ENCODE measurements around the gene ATP8A2.

Gene ATP8A2

DNA sequence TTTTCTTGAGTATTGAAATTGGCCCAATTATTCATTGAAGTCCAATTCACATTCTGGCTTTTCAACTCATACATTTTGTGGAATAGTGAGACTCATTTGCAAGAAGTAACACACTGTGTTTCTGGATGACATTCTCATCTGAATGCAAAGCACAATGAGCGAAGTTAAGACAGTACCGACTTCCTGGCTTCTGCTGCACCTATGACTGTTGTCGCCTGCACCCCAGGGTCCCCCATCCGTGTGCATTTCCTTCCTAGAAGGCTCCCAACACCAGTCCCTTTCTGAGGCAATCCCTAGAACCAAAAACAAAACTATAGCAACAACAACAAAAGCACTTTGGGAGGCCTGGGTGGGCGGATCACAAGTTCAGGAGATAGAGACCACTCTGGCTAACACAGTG, 496.7 kb downstream of the ATP8A2 start:
- DNase-seq, result no peak

DNA sequence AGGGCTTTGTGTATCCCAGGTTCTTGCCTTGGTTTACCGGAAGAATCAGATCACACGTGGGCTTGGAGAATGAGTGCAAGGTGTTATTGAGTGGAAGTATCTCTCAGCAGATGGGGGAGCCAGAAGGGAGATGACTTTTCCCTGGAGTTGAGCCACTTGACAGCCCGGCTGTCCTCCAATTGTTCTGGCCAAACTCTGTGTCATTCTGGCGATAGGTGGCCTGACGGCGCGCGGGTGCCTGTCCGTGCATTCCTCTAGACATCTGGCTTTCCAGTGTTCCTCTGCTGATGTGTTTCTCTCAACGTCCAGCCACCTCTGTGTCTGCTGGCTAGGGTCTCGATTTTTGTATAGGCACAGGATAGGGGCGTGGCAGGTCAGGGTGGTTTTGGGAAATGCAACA, 498.2 kb downstream of the ATP8A2 start:
- no peak for DNase-seq

GRCh38 chr13:25871389-25872125, 499.8 kb downstream of the ATP8A2 start:
- no peak for DNase-seq

DNA sequence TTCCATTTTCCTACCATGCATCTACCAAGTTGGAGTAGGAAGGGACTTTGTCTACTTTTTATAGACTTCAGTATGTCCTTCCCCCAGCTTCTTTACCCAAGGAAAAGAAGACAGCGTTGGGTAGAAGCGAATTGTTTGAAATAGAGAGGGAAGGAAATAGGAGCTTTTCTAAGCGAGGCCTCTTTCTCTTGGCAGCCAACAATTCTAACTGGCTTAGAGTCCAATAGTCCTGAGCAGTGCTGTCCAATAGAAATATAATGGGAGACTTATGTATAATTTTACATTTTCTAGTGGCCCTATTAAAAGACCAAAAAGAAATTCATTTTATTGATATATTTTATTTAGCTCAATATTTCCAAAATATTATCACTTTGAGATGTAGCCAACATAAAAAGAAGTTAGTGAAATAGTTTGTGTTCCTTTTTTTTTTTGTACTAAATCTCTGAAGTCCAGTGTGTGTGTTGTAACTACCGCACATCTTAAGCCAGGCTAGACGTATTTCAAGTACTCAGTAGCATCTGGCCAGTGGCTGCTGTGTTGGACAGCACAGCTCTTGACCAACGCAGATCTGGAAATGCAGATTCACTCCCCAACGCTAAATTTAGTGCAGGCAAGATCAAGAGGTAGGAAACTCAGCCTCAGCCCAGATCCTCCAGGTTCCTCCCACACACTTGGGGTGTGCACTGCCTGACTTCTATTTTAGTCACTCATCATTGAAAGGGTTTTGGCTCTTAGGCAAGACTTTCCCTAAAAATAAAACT, 500.9 kb downstream of the ATP8A2 start:
- no peak for DNase-seq

- no peak for DNase-seq
These were observed 501.5 kb downstream of the ATP8A2 start for GRCh38 chr13:25873242-25873612.

- no peak for DNase-seq
These were observed 502.4 kb downstream of the ATP8A2 start for GRCh38 chr13:25874064-25874737.

DNA sequence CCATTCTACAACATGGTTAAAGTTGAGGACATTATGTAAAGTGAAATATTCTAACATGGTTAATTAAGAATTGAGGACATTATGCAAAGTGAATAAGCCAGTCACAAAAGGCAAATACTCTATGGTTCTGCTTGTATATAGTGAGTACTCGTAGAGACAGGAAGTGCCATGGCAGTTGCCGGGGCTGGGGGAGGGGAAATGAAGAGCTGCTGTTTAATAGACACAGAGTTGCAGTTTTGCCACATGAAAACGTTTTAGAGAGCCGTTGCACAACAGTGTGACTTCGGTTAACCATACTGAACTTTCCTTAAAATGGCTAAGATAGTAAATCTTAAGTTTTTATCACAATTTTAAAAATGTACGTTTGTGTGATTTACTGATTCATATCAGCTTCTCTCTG, 503.1 kb downstream of the ATP8A2 start:
- peak; percentile 53 for DNase-seq

- no peak for DNase-seq
These were observed 504.5 kb downstream of the ATP8A2 start for GRCh38 chr13:25876247-25876646.

GRCh38 chr13:25879466-25879865, 507.7 kb downstream of the ATP8A2 start:
- DNase-seq, result no peak

DNA sequence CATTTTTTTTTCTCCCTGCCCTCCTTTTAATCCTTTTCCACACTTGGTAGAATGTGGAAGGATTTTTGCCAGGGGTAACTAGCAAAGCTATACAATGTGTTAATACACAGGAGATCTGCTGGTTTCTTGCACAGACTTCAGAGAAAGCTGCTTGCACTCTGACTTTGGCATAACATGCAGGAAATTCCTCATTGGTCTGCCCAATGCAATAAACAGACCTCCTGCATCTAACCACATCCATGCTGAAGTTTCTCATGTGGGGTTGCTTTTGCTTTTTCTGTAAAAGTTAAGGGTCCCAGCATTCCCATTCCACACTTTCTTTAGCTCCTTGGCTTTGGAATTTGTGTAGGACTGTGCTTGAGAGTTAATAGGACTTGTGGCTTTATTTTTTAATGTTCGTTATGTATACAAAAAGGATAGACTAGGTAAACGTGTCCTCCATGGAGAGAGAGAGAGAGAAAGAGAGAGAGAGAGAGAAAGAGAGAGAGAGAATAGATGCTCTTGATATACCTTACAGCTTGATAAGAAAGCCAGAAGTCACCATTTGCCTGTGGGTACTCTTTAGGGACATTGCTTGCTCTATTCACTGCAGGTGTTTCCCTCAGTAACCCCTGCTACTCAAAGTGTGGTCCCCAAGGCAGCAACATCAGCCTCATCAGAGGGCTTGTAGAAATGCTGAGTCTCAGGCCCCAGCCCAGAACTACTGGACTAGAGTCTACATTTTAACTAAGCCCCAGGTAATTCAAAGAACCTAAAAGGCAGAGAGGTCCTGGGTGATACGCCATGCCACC, 509.6 kb downstream of the ATP8A2 start:
- DNase-seq, result no peak

GRCh38 chr13:25881971-25882451, 510.2 kb downstream of the ATP8A2 start:
- DNase-seq, result no peak

DNA sequence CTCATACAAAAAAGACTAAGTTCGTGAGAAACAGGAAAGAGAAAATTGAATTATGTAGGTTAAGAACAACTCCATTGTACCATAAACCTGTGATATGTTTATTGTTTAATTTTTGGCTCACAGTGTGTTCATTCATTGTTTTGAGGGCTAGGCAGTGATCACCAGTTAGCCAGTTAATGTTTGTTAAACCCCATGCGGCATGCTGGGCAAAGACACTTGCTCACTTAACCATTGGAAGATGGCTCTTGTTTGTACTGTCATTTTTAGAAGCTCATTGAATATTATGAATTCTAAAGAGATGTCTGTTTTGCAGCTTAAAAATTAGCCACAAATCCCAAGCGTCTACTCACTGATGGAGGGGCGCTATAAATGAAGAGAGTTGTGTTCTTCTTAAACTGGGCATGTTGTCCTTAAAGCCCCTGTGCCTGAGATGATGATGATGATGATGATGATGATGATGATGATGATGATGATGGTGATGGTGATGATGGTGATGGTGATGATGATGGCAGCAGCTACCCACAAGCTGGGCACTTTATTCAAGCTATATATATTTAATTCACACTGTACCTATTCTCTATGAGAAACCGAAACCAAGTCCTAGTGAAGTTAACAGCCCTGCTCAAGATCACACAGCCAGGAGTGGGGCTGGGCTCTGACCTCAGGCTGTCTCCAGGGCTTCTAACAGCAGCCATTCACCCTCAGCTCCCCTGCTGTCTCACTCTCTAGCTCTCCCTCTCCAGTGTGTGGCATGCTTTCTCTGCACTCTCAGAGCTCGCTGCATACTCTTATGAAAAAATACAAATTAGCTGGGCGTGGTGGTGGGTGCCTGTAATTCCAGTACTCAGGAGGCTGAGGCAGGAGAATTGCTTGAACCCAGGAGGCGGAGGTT, 510.9 kb downstream of the ATP8A2 start:
- DNase-seq, result no peak

DNA sequence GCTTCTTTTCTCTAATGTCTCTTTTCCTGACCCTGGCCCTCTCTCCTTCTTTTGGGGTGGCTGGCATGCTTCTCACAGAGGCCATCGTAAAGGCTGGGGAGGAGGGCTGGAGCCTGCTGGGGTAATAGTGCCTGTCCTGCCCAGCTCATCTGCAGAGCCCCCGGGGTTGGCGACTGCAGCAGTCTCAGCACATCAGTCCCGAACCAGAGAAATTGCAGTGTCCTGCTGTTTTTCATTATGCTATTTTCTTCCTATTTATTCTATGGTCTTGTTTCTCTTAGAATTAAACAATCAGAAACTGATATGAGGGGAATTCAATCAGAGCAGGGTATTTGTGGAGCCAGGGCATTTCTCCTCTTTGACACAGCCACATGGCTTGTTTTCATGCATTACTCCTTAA, 513.6 kb downstream of the ATP8A2 start:
- no peak for DNase-seq

- DNase-seq, result no peak
These were observed 514.9 kb downstream of the ATP8A2 start for GRCh38 chr13:25886438-25887214.

- no peak for DNase-seq
These were observed 516.3 kb downstream of the ATP8A2 start for GRCh38 chr13:25887962-25888655.

DNA sequence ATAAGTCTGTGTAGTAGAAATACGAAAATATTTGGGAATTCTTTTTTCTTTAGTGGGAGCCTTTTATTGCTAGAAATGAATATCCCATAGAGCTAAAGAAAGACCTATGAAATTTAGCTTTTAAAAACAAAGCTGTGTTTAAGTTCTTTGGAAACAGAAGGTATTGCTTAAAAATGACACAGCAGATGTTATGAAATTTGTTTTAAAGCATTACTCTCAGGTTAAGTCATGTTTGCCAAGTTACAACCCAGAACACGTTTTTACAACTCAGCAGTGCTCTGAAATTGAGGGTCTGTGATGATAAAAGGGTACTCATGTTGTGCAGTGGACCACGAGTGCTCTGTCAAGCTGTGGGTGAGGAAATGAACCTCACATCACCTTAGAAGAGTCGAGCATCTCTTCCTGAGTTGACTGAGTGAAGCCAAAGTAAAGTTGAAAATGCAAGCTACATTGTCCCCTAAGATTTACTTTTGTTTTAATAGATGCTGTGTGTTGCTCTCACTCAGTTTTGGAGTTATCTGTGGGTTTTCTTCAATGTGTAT, 519.0 kb downstream of the ATP8A2 start:
- no peak for DNase-seq

GRCh38 chr13:25898991-25899390, 527.2 kb downstream of the ATP8A2 start:
- no peak for DNase-seq

DNA sequence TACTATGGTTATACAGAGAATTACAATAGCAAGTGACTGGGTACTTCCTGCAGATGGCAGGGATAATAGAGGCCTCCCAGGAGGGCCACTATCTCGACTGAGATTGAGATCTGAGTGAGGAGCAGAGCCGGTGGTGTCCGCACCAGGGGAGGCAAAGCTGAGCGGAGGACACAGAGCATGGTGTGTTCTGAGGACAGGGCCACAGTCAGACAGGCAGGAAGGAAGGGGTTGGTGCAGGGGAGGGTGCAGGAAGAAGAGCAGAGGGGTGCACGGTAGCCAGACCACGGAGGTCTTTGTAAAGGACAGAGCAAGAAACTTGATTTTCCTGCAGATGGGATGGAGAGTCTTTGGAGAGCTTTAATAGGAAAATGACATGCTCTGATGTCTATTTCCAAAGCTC, 527.7 kb downstream of the ATP8A2 start:
- no peak for DNase-seq

- no peak for DNase-seq
These were observed 528.2 kb downstream of the ATP8A2 start for GRCh38 chr13:25899952-25900351.
